Measurements from ENCODE around the gene HLA-DQB2. TPM values are rescaled to one million over a fixed set of nuclear protein-coding genes. Genes with fewer than 3 reads are reported as not detected.
A peak's percentile ranks its signal among the peaks of the same experiment; 100 is the strongest.
"Not testable (repeated sequence)": the region's sequence is repeated elsewhere in the genome, so short reads cannot be mapped to it uniquely, and the experiment has no call there.

HLA-DQB2 gene
- total RNA-seq, 4 donors from 2014 or later, result 63.7 to 89.1 (median 68.7) TPM

DNA sequence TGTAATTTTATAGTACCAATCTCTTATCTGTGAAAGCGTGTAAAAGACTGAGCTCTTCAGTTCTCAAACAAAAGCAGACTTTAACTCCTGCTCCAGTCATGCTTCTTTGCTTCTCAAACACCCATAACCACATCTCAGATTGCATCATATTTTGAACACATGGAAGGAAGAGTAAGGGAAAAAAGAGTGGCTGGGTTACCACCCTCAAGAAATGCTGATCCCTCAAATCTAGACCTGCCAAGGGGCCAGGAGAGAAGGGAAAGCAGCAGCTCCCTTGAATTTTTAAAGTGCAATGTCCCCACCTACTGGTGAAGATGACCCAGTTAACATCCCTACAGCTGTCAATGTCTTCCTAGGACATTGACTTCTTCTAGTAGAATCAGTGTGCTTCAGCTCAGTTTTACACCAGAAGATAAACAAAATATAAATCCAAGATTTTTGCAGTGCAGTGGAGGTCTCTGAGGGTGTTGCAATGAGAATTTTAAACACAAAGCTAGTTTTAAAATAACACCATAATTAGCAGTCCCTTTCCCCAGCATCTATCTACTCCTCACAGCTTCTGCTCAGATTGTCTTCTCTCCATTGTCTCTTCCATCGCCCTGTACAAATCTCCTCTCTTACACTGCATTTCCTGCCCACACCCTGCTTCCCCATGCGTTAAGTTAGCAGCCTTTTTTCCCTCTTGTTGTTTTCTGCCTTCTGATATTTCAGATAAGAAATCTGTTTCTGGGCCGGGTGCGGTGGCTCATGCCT, 22.6 kb upstream of the HLA-DQB2 start:
- DNase-seq (ENCODE audit: low spot score in 2 of 2), result peak in 1 of 2 donors; percentile 55
- WGBS, 2 donors, result 45 to 46% methylated on average over 5 of the region's 5 CpGs
- H3K4me3 ChIP-seq (ENCODE audit: low read depth, poor library complexity, severe bottlenecking), result no peak overlapping the region
- TF ChIP-seq CTCF (IDR thresholded peaks at IDR 0.05) (no peak), POLR2A (IDR thresholded peaks at IDR 0.05) (no peak)
- intact Hi-C loops (cut with DNase I; ENCODE audit: low total_unique reads), result no loop called here

DNA sequence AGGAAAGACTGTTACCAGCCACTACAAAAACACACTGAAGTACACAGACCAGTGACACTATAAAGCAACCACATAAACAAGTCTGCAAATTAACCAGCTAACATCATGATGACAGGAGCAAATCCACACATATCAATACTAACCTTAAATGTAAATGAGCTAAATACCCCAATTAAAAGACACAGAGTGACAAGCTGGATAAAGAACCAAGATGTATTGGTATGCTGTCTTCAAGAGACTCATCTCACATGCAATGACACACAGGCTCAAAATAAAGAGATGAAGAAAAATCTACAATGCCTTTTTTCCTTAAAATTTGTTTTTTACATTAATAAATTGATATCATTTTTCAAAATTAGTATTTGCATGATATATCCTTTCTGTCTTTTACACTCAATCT, 19.6 kb upstream of the HLA-DQB2 start:
- H3K4me3 ChIP-seq (ENCODE audit: low read depth, poor library complexity, severe bottlenecking); intact Hi-C loops (cut with DNase I; ENCODE audit: low total_unique reads); DNase-seq (ENCODE audit: low spot score in 2 of 2): not testable (repeated sequence)

GRCh38 chr6:32779036-32779435, 15.7 kb upstream of the HLA-DQB2 start:
- intact Hi-C loops (cut with DNase I; ENCODE audit: low total_unique reads), result no loop called here
- no peak for TF ChIP-seq CTCF (IDR thresholded peaks at IDR 0.05)
- no peak for TF ChIP-seq POLR2A (IDR thresholded peaks at IDR 0.05)
- no peak overlapping the region for H3K4me3 ChIP-seq (ENCODE audit: low read depth, poor library complexity, severe bottlenecking)
- DNase-seq (ENCODE audit: low spot score in 2 of 2), result no peak

DNA sequence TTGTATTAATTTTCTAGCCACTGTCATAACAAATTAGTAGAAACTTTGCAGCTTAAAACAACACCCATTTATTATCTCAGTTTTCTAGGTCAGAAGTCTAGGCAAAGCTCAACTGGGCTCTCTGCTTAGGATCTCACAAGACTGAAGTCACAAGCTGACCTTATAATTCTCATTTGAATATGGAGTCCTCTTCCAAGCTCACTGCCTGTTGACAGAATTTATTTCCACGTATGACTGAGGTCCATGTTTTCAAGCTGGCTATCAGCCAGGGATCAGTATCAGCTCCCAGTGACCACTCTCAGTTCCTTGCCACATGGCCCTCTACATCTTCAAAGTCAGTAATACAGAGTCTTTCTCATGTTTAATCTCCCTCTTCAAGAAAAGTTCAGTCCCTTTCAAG, 11.7 kb upstream of the HLA-DQB2 start:
- no peak overlapping the region for H3K4me3 ChIP-seq (ENCODE audit: low read depth, poor library complexity, severe bottlenecking)
- intact Hi-C loops (cut with DNase I; ENCODE audit: low total_unique reads), result no loop called here
- WGBS, 2 donors, result 12 to 25% methylated on average over 1 of the region's 1 CpG
- no peak for DNase-seq (ENCODE audit: low spot score in 2 of 2)
- TF ChIP-seq POLR2A (IDR thresholded peaks at IDR 0.05), result no peak
- no peak for TF ChIP-seq CTCF (IDR thresholded peaks at IDR 0.05)

DNA sequence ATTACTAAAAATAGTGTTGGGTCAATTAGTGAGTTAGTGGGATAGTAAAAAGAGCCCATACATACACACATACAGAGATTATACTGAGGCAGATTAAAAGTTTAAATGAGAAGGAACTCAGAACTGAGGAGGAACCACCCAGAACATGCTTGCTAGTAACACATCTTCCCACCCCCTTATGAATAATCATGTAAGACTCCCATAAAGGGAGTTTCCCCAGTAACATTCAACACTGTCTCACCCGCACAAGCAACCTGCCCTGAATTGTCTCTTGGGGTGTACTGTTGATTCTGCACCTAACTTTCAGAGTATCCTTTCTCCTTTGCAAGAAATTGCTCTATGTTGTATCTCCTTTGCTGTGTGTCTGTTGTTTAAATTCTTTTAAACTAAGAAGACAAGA, 11.1 kb upstream of the HLA-DQB2 start:
- DNase-seq (ENCODE audit: low spot score in 2 of 2), result no peak
- intact Hi-C loops (cut with DNase I; ENCODE audit: low total_unique reads), result no loop called here
- 32 to 46% methylated on average over 1 of the region's 1 CpG for WGBS, 2 donors
- H3K4me3 ChIP-seq (ENCODE audit: low read depth, poor library complexity, severe bottlenecking), result no peak overlapping the region
- TF ChIP-seq POLR2A (IDR thresholded peaks at IDR 0.05), result no peak
- no peak for TF ChIP-seq CTCF (IDR thresholded peaks at IDR 0.05)

DNA sequence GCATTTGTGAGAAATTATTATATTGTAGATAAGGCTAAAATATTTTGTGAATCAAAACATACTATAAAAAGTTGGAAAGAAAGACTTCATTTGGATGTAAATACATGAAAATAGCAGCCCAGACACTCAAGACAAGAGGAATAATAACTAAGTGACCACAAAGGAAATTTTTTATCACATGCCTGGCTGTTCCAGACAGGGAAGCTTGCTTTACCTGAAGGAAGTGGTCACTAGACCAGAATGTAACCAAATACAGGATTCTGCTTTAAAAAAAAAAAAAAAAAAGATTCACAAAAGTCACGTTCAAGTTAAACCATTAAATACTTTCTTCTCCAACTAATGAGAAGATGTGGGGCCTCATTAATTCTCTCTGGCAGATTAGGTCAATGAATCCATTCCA, 9.3 kb upstream of the HLA-DQB2 start:
- no peak overlapping the region for H3K4me3 ChIP-seq (ENCODE audit: low read depth, poor library complexity, severe bottlenecking)
- intact Hi-C loops (cut with DNase I; ENCODE audit: low total_unique reads), result no loop called here
- 36 to 45% methylated on average over 1 of the region's 1 CpG for whole genome bisulfite sequencing, 2 donors
- no peak for DNase-seq (ENCODE audit: low spot score in 2 of 2)
- TF ChIP-seq POLR2A (IDR thresholded peaks at IDR 0.05), result no peak
- no peak for TF ChIP-seq CTCF (IDR thresholded peaks at IDR 0.05)
